ENCODE data around the gene INO80C.
A peak's percentile ranks its signal among the peaks of the same experiment; 100 is the strongest.

The INO80C gene

GRCh38 chr18:35442701-35443100 is 55.1 kb downstream of the INO80C start:
- no peak overlapping the region for H3K4me3 ChIP-seq
- H3K27ac ChIP-seq: no peak overlapping the region

GRCh38 chr18:35441857-35442595 is 55.7 kb downstream of the INO80C start:
- Histone ChIP-seq H3K4me3 (no peak overlapping the region), H3K27ac (peak overlapping the region in 2 of 21 experiments; percentile 17 to 20)

GRCh38 chr18:35438480-35439234 is 59.1 kb downstream of the INO80C start:
- H3K4me3 ChIP-seq: no peak overlapping the region

GRCh38 chr18:35437836-35438235 is 59.9 kb downstream of the INO80C start:
- no peak overlapping the region for H3K4me3 ChIP-seq
- H3K27ac ChIP-seq: peak overlapping the region in 3 of 21 experiments; percentile 57 to 68 (median 59)

More at GRCh38 chr18:35438480-35439234, 59.1 kb downstream of the INO80C start:
- H3K27ac ChIP-seq: peak overlapping the region in 6 of 21 experiments; percentile 39 to 68 (median 57)

GRCh38 chr18:35436076-35436649 is 61.6 kb downstream of the INO80C start:
- Histone ChIP-seq H3K27ac (no peak overlapping the region), H3K4me3 (no peak overlapping the region)

GRCh38 chr18:35435401-35435800 is 62.4 kb downstream of the INO80C start:
- Histone ChIP-seq H3K27ac (no peak overlapping the region), H3K4me3 (no peak overlapping the region)

- Histone ChIP-seq H3K27ac (peak overlapping the region in 4 of 21 experiments; percentile 25 to 54 (median 42)), H3K4me3 (no peak overlapping the region)
These were observed 65.2 kb downstream of the INO80C start for GRCh38 chr18:35432565-35433001.

GRCh38 chr18:35431374-35431741 is 66.4 kb downstream of the INO80C start:
- Histone ChIP-seq H3K27ac (peak overlapping the region in 1 of 21 experiments; percentile 13), H3K4me3 (no peak overlapping the region)

GRCh38 chr18:35430721-35431373 is 66.9 kb downstream of the INO80C start:
- no peak overlapping the region for H3K27ac ChIP-seq

GRCh38 chr18:35426786-35427185 is 71.0 kb downstream of the INO80C start:
- Histone ChIP-seq H3K4me3 (no peak overlapping the region), H3K27ac (no peak overlapping the region)

More at GRCh38 chr18:35430721-35431373, 66.9 kb downstream of the INO80C start:
- no peak overlapping the region for H3K4me3 ChIP-seq

GRCh38 chr18:35424356-35424755 is 73.4 kb downstream of the INO80C start:
- no peak overlapping the region for H3K27ac ChIP-seq
- H3K4me3 ChIP-seq: no peak overlapping the region

GRCh38 chr18:35422237-35422636 is 75.5 kb downstream of the INO80C start:
- Histone ChIP-seq H3K27ac (no peak overlapping the region), H3K4me3 (no peak overlapping the region)

GRCh38 chr18:35418610-35419009 is 79.2 kb downstream of the INO80C start:
- H3K27ac ChIP-seq: no peak overlapping the region
- H3K4me3 ChIP-seq: no peak overlapping the region
